GM21529 (cell line): Measurements from ENCODE around the gene TMEM9.

Source experiments
- ATAC-seq: cut with Tn5 transposase; IDR thresholded peaks from one replicate; pipeline ENCODE4 v1.9.1; 2021; ENCODE audit not compliant: unreplicated experiment

TMEM9 gene

DNA sequence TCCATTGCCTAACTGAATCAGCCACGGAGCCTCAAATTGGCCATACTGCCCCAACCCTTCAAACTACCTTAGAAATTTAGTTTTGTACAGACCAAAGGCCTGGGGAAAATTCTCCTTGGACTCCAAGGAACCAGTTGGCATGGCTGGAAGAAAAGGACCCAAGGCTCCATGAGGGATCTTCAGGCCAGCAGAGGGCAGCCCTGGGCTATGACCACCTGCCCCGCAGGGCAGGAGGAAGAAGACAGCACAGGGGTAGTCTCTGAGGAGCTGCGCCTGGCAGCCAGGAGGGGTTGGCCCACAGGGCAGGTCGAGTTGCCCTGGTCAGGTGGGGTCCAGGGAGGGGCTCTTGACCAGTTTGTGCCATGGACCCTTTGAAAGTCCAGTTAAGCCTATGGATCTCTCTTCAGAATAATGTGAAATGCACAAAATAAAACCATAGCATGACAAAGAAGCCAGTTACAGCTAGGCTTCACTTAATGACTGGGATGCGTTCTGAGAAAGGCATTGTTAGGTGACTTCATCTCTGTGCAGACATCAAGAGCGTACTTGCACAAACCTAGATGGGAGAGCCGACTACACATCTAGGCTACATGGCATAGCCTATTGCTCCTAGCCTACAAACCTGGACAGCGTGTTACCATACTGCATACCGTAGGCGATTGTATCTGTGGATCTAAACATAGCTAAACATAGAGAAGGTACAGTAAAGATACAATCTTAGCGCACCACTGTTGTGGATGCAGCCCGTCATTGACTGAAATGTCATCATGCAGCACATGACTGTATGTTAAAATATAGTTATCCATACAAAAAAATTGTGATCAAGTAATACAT, 68.2 kb downstream of the TMEM9 start:
- ATAC-seq, result no peak
